GM12878 (cell line): ENCODE data around the gene HSPB8. TPM values are rescaled to one million over a fixed set of nuclear protein-coding genes. Genes with fewer than 3 reads are reported as not detected.

Source experiments
- ATAC-seq: fragments of 200-7000 bp; cut with Tn5 transposase; 3 replicates; pipeline ENCODE4 v1.9.1; 2020; ENCODE audit warnings: mild to moderate bottlenecking, moderate library complexity
- BruUV-seq: library from RNA; stranded (reverse); fragments of 400-500 nt; replicated peaks from 2 replicates; lab custom pipeline; 2021; lab: Mats Ljungman, UMichigan
- CTCF ChIA-PET: fragments of 300-600 bp; sonication (Branson Sonifier 250); formaldehyde crosslinking; extraction: SDS; loops from one replicate; lab custom pipeline; 2021; ENCODE audit warnings: inconsistent platforms; lab: Yijun Ruan, JAX
- POLR2A ChIA-PET: fragments of 350-600 bp; formaldehyde crosslinking; extraction: SDS; loops from one replicate; lab custom pipeline; 2021; ENCODE audit warnings: inconsistent platforms; lab: Charles Lee
- RAD21 ChIA-PET: fragments of 300-600 bp; sonication (Branson Sonifier 250); formaldehyde crosslinking; loops from one replicate; lab custom pipeline; 2023; ENCODE audit warnings: antibody characterized with exemption; ENCODE audit not compliant: unreplicated experiment; lab: Charles Lee
- SMC1A ChIA-PET: fragments of 300-600 bp; sonication (Branson Sonifier 250); formaldehyde crosslinking; loops from one replicate; lab custom pipeline; 2023; ENCODE audit not compliant: unreplicated experiment, uncharacterized antibody; lab: Charles Lee
- DNase-seq: peaks from one replicate; pipeline ENCODE4 v3.0.0-alpha.2; 2011; ENCODE audit warnings: low read depth, low spot score
- FAIRE-seq: peaks from 3 replicates; lab custom pipeline; 2011; peaks lifted over from hg19 to GRCh38; lab: Jason Lieb, UNC
- H2AFZ ChIP-seq: 2 replicates; pipeline ENCODE4 v1.6.0; 2011; ENCODE audit warnings: low read depth, low read length, control low read depth; ENCODE audit not compliant: control insufficient read depth
- H3K27ac ChIP-seq: 2 replicates; pipeline ENCODE4 v1.5.1; 2011; ENCODE audit warnings: control low read depth; ENCODE audit not compliant: control insufficient read depth, insufficient read depth
- H3K27me3 ChIP-seq, 2 experiments: replicated peaks in 1 of 2; 2 replicates each; pipeline versions ENCODE4 v1.6.0 to v1.6.1; 2011; ENCODE audit warnings: low read length in 1 of 2; ENCODE audit not compliant: control insufficient read depth in 2 of 2, insufficient read depth in 2 of 2
- H3K36me3 ChIP-seq, 2 experiments: 2 replicates each; pipeline ENCODE4 v1.5.1; 2011; ENCODE audit warnings: low read length in 1 of 2; ENCODE audit not compliant: control insufficient read depth in 2 of 2, insufficient read depth in 2 of 2
- H3K4me1 ChIP-seq: 2 replicates; pipeline ENCODE4 v1.6.1; 2011; ENCODE audit warnings: mild to moderate bottlenecking, low read length, moderate library complexity, mixed read lengths; ENCODE audit not compliant: control insufficient read depth, insufficient read depth
- H3K4me2 ChIP-seq: 2 replicates; pipeline ENCODE4 v1.6.0; 2011; ENCODE audit warnings: control low read depth; ENCODE audit not compliant: control insufficient read depth, insufficient read depth
- H3K4me3 ChIP-seq: fragments of 200-600 bp; sonication (generic); 2 replicates; pipeline ENCODE4 v1.5.1; 2016
- H3K79me2 ChIP-seq: 2 replicates; pipeline ENCODE4 v1.6.0; 2011; ENCODE audit warnings: low read length; ENCODE audit not compliant: control insufficient read depth, insufficient read depth
- H3K9ac ChIP-seq: 2 replicates; pipeline ENCODE4 v1.8.0; 2011; ENCODE audit warnings: low read length, control low read depth, mixed read lengths; ENCODE audit not compliant: control insufficient read depth, insufficient read depth
- H3K9me3 ChIP-seq: replicated peaks from 3 replicates; pipeline ENCODE4 v1.5.1; 2011; ENCODE audit warnings: mild to moderate bottlenecking, low read length; ENCODE audit not compliant: control insufficient read depth, insufficient read depth
- H4K20me1 ChIP-seq: 2 replicates; pipeline ENCODE4 v1.6.0; 2011; ENCODE audit not compliant: control insufficient read depth, insufficient read depth
- HCFC1 ChIP-seq: fragments of 150-350 bp; IDR thresholded peaks from 2 replicates; pipeline ENCODE4 v1.6.1; 2014; ENCODE audit warnings: low read length
- KLF5 ChIP-seq: fragments of 450-650 bp; IDR thresholded peaks from 2 replicates; pipeline ENCODE4 v1.6.1; 2014; ENCODE audit warnings: mild to moderate bottlenecking; ENCODE audit not compliant: partially characterized antibody
- MEF2A ChIP-seq: IDR thresholded peaks from 2 replicates; pipeline ENCODE4 v1.6.1; 2011; ENCODE audit warnings: low read depth, mild to moderate bottlenecking, low read length, moderate library complexity; ENCODE audit not compliant: insufficient read depth
- MTA3 ChIP-seq: IDR thresholded peaks from 2 replicates; pipeline ENCODE4 v1.6.1; 2012; ENCODE audit warnings: low read length, inconsistent platforms, borderline replicate concordance
- NR2C1 ChIP-seq: fragments of 450-650 bp; IDR thresholded peaks from 2 replicates; pipeline ENCODE4 v1.6.1; 2017; ENCODE audit warnings: antibody characterized with exemption, mild to moderate bottlenecking, moderate library complexity
- RBBP5 ChIP-seq: fragments of 200-600 bp; sonication (generic); conservative IDR thresholded peaks from 2 replicates; pipeline ENCODE4 v1.6.1; 2016
- RFX5 ChIP-seq: IDR thresholded peaks from 2 replicates; pipeline ENCODE4 v1.6.1; 2011; ENCODE audit warnings: low read depth, low read length, improper control_type of control experiment
- SMARCA5 ChIP-seq: fragments of 450-650 bp; IDR thresholded peaks from 2 replicates; pipeline ENCODE4 v1.6.1; 2017; ENCODE audit warnings: mild to moderate bottlenecking
- TBL1XR1 ChIP-seq: IDR thresholded peaks from 2 replicates; pipeline ENCODE4 v1.6.1; 2012; ENCODE audit warnings: low read depth, low read length, improper control_type of control experiment
- WGBS: methylation state at CpG from one replicate; pipeline ENCODE4 v1.1.6; 2016; ENCODE audit warnings: low lambda C conversion rate; ENCODE audit not compliant: insufficient replicate concordance, insufficient coverage; ENCODE audit errors: missing lambda C conversion rate; 5-methylcytosine and 5-hydroxymethylcytosine counted together
- in situ Hi-C: fragments of 300-500 bp; cut with MboI; formaldehyde crosslinking; loops from 9 replicates; pipeline ENCODE4 v1.14.3; 2018; ENCODE audit warnings: mixed read lengths
- intact Hi-C: fragments of 100-400 bp; cut with micrococcal nuclease; formaldehyde crosslinking; loops from one replicate; pipeline ENCODE4 v1.14.2; 2022; ENCODE audit not compliant: unreplicated experiment
- polyA plus RNA-seq, 11 experiments: library from polyadenylated mRNA; depleted of rRNA in 4 of 11; unstranded in 6 of 11; stranded (reverse) in 5 of 11; fragments of >200 nt; fragmentation: Nextera tagmentation in 4 of 11; fragmentation: Illumina TruSeq in 1 of 11; extraction: Ambion mirVana in 4 of 11; extraction: Trizol in 1 of 11; gene quantifications; 1 replicate in 1 of 11; 2 replicates in 10 of 11; pipeline versions ENCODE4 v1.2.1 to v1.2.3, GENCODE V29; 2011 to 2016; ENCODE audit warnings: inconsistent platforms in 2 of 11, missing spikeins in 2 of 11, low read depth in 1 of 11
- total RNA-seq, 4 experiments: library from RNA; depleted of rRNA in 3 of 4; stranded (reverse); fragments of >200 nt in 3 of 4; fragmentation: Illumina TruSeq in 1 of 4; extraction: Trizol in 1 of 4; gene quantifications; 2 replicates each; pipeline versions ENCODE4 v1.2.1 to v1.2.3, GENCODE V29; 2013 to 2021
- TF ChIP-seq, protein P1 (sequence below): fragments of 450-650 bp; IDR thresholded peaks from 2 replicates; pipeline ENCODE4 v1.6.1; 2018; ENCODE audit warnings: borderline replicate concordance, mild to moderate bottlenecking; ENCODE audit not compliant: partially characterized antibody
- TF ChIP-seq, protein P2 (sequence below): fragments of 450-650 bp; IDR thresholded peaks from 2 replicates; pipeline ENCODE4 v1.6.1; 2018; ENCODE audit warnings: mild to moderate bottlenecking, low read depth, moderate library complexity; ENCODE audit not compliant: partially characterized antibody

Gene HSPB8
- total and polyA plus RNA-seq, 10 of the 15 experiments (the other 5 are each of a cell fraction or from before 2014, with no cell fraction given), result 0.10 TPM; not detected in 9

DNA sequence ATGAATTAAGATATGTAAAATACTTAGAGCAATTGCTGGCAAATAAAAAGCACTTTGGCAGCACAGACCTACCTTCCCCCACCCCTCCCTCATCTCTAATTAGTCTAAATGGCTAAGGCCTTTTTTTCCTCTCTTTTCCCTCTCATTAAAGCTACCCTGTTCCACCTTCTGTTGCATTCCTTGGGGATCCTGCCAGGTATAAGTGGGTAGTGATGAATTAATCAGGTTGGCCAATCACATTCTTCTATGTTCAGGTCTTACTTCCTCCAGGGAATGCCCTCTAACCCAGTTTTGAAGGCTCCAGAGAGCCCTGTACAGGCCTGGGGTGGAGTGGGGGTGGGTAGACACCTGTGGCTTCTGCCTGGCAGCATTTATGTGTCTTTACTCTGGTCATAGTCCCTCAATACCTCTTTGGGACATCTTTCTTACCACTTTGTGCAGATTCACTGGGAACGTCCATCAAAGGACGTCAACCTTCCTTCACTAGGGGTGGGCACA lies 28.4 kb downstream of the HSPB8 start:
- TF ChIP-seq MTA3 (no peak), MEF2A (no peak), RFX5 (no peak), SMARCA5 (no peak)
- TF ChIP-seq, protein P1, sequence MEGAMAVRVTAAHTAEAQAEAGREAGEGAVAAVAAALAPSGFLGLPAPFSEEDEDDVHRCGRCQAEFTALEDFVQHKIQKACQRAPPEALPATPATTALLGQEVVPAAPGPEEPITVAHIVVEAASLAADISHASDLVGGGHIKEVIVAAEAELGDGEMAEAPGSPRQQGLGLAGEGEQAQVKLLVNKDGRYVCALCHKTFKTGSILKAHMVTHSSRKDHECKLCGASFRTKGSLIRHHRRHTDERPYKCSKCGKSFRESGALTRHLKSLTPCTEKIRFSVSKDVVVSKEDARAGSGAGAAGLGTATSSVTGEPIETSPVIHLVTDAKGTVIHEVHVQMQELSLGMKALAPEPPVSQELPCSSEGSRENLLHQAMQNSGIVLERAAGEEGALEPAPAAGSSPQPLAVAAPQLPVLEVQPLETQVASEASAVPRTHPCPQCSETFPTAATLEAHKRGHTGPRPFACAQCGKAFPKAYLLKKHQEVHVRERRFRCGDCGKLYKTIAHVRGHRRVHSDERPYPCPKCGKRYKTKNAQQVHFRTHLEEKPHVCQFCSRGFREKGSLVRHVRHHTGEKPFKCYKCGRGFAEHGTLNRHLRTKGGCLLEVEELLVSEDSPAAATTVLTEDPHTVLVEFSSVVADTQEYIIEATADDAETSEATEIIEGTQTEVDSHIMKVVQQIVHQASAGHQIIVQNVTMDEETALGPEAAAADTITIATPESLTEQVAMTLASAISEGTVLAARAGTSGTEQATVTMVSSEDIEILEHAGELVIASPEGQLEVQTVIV, result no peak
- no peak overlapping the region for H3K27ac ChIP-seq
- H3K36me3 ChIP-seq, result no peaks in the 10 kb centered on the region
- DNase-seq (no peak), ATAC-seq (no peak), FAIRE-seq (no peak)
- no peak overlapping the region for H3K9ac ChIP-seq
- H3K9me3 ChIP-seq, result no peaks in the 10 kb centered on the region
- in situ Hi-C loops, result no loop called here
- SMC1A ChIA-PET, result no interaction called here
- CTCF ChIA-PET, result no interaction called here
- H3K4me2 ChIP-seq, result no peak overlapping the region
- no peaks in the 10 kb centered on the region for H3K79me2 ChIP-seq
- intact Hi-C loops, result no loop called here
- H2AFZ ChIP-seq, result no peak overlapping the region
- no peaks in the 10 kb centered on the region for H3K27me3 ChIP-seq
- no peak overlapping the region for H3K4me3 ChIP-seq
- H4K20me1 ChIP-seq, result no peaks in the 10 kb centered on the region
- H3K4me1 ChIP-seq, result no peaks in the 10 kb centered on the region
- RAD21 ChIA-PET, result no interaction called here
- POLR2A ChIA-PET, result no interaction called here
- no TSS peak for BruUV-seq
- WGBS, result 11% methylated on average over 2 of the region's 2 CpGs

DNA sequence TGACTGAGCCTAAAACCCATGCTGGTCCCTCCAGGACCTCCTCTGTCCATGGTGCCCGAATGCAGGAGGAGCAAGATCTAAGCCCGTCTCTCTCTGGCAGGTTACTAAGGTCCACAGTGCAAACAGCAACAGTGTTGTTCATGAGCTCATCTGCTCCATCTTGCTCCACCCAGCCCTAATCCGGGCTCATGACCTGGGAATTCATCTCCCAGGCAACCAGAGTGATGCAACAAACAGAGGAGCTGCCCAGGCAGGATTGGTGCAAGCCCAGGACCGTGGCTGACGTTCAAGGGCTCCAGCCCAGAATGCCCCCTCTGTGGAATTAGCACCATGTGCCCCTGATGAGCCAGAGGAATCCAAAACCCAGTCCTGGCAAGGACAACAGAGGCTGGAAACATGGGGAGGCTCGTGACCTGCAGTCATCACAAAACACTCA lies 29.9 kb downstream of the HSPB8 start:
- ChIA-PET CTCF (no interaction called here), POLR2A (no interaction called here), RAD21 (no interaction called here), SMC1A (no interaction called here)
- H3K79me2 ChIP-seq, result no peaks in the 10 kb centered on the region
- H3K4me2 ChIP-seq, result no peak overlapping the region
- H3K27me3 ChIP-seq, result no peaks in the 10 kb centered on the region
- no peak overlapping the region for H3K4me3 ChIP-seq
- no peaks in the 10 kb centered on the region for H3K9me3 ChIP-seq
- no peak overlapping the region for H2AFZ ChIP-seq
- ATAC-seq (no peak), FAIRE-seq (no peak), DNase-seq (no peak)
- in situ Hi-C loops (no loop called here), intact Hi-C loops (no loop called here)
- BruUV-seq, result no TSS peak
- no peaks in the 10 kb centered on the region for H3K4me1 ChIP-seq
- H3K36me3 ChIP-seq, result no peaks in the 10 kb centered on the region
- 5% methylated on average over 6 of the region's 6 CpGs for WGBS
- H3K9ac ChIP-seq, result no peak overlapping the region
- no peak overlapping the region for H3K27ac ChIP-seq
- H4K20me1 ChIP-seq, result no peaks in the 10 kb centered on the region
- TF ChIP-seq, protein P2, sequence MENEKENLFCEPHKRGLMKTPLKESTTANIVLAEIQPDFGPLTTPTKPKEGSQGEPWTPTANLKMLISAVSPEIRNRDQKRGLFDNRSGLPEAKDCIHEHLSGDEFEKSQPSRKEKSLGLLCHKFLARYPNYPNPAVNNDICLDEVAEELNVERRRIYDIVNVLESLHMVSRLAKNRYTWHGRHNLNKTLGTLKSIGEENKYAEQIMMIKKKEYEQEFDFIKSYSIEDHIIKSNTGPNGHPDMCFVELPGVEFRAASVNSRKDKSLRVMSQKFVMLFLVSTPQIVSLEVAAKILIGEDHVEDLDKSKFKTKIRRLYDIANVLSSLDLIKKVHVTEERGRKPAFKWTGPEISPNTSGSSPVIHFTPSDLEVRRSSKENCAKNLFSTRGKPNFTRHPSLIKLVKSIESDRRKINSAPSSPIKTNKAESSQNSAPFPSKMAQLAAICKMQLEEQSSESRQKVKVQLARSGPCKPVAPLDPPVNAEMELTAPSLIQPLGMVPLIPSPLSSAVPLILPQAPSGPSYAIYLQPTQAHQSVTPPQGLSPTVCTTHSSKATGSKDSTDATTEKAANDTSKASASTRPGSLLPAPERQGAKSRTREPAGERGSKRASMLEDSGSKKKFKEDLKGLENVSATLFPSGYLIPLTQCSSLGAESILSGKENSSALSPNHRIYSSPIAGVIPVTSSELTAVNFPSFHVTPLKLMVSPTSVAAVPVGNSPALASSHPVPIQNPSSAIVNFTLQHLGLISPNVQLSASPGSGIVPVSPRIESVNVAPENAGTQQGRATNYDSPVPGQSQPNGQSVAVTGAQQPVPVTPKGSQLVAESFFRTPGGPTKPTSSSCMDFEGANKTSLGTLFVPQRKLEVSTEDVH, result no peak
- TF ChIP-seq RBBP5, result no peak
- no peak for TF ChIP-seq KLF5
- TF ChIP-seq TBL1XR1, result no peak
- TF ChIP-seq HCFC1, result no peak
- TF ChIP-seq NR2C1, result no peak
- no peak for TF ChIP-seq MTA3
